ENCODE measurements around the gene MANF. TPM values are rescaled to one million over a fixed set of nuclear protein-coding genes. Genes with fewer than 3 reads are reported as not detected.

The MANF gene
- total RNA-seq = 72.3 and 413 TPM in 2 replicates

GRCh38 chr3:51384726-51385473 lies at the start of gene MANF:
TSS of gene MANF (plus strand) at chr3:51385291. CDS start at chr3:51385343, 52 bp downstream.

GRCh38 chr3:51391075-51391565 lies 6.0 kb downstream of the MANF start, which contains the start of gene RBM15B:
TSS of gene RBM15B (plus strand) at chr3:51391285. CDS start at chr3:51391400, 115 bp downstream.

Other genes with a start within 250 kb of the MANF start
- gene RBM15B, start 6.0 kb downstream of the MANF start, total RNA-seq = 39.3 and 48.7 TPM in 2 replicates
- gene DCAF1, start 114.7 kb downstream of the MANF start, total RNA-seq = 19.8 and 29.6 TPM in 2 replicates
- 19.8 and 23.3 TPM in 2 replicates for gene RAD54L2, start 153.4 kb downstream of the MANF start, total RNA-seq